Measurements from ENCODE around the gene ABCG2.

The ABCG2 gene

DNA sequence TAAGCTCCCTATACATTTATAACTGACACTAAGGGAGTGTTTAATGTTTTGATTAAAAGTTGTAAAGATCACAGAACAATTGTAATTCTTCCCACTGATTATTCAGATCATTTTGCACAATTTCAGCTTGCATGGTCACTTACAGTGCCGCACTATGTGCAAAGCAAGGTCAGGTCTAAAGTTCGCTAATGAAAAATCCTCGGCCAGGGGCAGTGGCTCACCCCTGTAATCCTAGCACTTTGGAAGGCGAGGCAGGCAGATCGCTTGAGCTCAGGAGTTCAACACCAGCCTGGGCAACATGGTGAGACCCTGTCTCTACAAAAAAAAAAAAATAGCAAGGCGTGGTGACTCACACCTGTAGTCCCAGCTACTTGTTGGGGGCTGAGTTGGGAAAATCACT is 94.0 kb downstream of the ABCG2 start:
- DNase-seq (ENCODE audit: low read depth) = no peak

DNA sequence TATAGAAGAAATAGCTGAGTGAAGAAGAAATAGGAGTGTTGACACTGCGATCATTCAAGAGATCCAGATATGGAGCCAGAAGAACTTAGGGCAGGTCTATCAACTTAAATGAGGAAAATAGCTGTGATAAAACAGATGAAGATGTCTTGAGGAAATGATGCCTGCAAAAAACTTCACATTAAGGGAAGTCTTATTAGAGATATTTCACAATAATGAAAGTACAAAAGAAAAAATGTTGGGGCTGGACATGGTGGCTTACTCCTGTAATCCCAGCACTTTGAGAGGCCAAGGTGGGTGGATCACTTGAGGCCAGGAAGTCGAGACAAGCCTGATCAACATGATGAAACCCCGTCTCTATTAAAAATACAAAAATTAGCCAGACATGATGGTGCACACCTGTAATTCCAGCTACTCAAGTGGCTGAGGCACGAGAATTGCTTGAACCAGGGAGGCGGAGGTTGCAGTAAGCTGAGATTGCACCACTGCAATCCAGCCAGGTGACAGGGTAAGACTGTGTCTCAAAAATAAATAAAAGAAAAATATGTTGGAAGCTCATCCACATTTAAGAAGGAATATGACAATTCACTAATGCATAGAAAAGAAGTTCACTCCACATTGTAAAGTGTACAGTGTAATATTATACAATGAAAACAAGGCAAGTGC is 94.7 kb downstream of the ABCG2 start:
- DNase-seq (ENCODE audit: low read depth) = no peak

DNA sequence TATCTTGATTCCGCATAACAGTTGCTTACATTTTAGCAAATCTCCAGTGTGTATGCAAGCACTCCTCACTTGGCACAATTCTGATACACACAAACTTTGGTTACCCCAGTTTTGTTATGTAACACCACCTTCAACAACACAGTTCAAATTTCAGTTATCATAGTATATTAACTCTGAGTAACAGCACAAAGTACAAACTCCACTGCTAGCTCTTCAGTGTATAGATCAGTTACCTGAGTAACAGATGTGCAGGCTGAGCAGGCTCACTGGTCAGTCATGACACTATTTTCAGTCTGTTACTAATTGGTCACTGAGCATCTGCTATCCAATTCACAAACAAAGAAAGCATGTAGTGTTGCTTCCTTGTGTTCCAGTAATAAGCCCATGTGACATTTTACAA is 95.6 kb downstream of the ABCG2 start:
- no peak for DNase-seq (ENCODE audit: low read depth)

DNA sequence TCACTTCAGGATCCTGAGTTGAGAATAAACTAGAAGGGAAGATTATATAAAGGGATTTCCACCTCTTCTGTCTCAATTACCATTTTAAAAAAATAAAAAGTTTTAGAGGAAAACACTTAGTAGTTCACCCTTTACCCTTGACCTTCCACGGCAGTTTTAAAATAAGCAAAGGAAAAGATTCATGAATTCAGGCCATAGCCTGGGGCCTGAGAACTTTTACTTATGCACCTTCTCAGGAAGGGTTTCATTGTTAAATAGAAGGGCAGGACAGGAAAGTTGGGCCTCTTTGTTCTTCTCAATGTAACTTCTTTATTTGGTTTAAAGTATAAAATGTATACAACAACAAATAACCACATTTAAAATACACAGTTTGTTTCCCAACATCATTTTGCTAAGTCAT is 96.1 kb downstream of the ABCG2 start:
- no peak for DNase-seq (ENCODE audit: low read depth)

DNA sequence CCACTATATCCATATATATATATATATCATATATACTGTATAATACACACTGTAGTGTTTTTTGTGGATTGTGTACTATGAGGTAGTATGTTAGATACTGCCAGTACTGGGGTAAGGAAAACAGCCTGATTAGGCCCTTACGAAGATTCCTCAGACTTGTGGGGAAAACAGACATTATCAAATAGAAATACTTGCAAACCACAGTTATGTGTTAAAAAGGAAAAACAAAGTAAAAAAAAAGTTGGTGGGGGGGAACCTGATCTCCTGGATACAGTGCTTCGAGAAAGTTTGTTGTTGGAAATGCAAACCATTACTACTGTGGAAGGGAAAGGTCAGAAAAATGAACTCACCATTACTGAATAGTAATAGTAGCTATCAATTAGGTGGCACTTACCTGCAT is 98.0 kb downstream of the ABCG2 start:
- DNase-seq (ENCODE audit: low read depth) = no peak

DNA sequence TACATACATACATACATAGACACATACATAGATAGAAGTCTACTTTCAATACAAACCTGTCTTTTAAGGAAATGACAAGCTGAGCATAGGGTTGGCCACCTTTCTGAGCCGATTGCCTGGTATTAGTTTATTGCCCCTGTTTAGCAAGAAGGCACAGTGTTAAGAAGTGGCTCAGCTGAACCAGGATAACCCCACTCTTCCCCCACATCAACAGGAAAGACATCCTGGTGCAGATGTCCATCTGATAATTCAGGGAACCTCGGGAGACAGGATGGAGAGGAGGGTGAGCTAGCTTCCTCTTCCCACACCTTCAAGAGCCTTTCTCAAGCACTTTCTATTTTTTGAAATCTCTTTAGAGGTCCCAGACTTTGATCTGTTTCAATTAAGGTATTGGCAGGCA is 98.7 kb downstream of the ABCG2 start:
- DNase-seq (ENCODE audit: low read depth) = no peak

DNA sequence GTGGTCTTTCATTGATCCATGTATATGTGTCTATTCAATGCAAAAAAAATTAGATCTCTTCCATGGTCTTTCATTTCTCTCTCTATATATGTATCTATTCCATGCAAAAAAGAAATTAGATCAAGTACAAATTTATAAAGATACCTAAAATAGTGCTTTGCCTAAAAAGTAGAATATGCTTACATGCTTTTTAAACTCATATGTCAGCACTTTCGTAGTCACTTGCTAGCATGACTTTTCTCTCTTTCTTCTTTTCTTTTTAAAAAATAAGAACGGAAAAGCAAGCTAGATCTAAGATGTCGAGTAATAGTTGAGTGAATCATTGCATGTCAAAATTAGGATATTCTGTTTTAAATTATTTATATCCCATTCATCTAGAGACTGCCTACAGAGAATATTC is 100.1 kb downstream of the ABCG2 start:
- no peak for DNase-seq (ENCODE audit: low read depth)

DNA sequence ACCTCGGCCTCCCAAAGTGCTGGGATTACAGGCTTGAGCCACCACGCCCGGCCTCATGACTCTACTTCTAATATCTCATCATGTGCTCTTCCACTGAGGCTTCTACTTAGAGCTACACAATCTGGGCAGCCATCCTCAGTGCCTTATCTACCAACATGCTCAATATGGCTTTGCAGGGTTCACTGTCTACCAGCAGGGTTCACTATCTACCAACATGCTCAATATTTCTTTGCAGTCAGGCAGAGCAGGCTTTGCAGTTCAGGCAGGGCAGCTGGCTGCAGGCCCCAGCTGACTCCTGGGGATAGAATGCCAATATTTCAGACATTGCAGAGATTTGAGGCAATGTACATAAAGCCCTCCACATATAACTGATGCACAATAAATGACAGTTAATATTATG is 103.5 kb downstream of the ABCG2 start:
- no peak for DNase-seq (ENCODE audit: low read depth)

DNA sequence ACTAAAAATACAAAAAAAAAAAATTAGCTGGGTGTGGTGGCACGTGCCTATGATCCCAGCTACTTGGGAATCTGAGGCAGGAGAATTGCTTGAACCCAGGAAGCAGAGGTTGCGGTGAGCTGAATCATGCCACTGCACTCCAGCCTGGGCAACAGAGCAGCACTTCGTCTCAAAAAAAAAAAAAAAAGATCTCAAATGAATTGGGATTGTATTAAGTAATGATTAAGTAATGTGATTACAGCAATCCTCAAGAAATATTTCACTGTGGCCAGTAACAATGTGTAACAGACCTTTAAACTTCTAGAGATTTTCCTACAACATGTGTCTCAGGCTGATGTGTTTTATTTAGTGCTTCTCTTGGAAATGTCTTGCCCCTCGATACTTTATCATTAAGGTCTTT is 104.2 kb downstream of the ABCG2 start:
- no peak for DNase-seq (ENCODE audit: low read depth)

DNA sequence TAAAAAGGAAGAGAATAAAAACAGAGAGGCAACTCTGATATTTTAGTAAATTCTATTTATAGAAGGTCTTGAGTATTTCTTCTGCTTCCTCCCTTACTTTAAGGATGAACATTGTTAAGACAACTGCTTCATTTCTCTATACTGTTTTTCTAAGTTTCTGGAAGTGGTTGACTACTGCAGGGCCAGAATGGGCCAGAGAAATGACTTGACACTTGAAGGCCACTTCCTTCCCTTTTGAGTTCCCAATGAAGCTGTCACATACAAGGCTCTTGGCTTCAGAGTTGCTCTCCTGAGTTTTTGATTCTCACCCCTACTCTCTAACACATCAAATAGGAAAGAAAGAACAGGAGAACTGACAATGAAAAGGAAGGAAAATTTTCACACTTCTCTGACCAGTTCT is 113.4 kb downstream of the ABCG2 start:
- no peak for DNase-seq (ENCODE audit: low read depth)

DNA sequence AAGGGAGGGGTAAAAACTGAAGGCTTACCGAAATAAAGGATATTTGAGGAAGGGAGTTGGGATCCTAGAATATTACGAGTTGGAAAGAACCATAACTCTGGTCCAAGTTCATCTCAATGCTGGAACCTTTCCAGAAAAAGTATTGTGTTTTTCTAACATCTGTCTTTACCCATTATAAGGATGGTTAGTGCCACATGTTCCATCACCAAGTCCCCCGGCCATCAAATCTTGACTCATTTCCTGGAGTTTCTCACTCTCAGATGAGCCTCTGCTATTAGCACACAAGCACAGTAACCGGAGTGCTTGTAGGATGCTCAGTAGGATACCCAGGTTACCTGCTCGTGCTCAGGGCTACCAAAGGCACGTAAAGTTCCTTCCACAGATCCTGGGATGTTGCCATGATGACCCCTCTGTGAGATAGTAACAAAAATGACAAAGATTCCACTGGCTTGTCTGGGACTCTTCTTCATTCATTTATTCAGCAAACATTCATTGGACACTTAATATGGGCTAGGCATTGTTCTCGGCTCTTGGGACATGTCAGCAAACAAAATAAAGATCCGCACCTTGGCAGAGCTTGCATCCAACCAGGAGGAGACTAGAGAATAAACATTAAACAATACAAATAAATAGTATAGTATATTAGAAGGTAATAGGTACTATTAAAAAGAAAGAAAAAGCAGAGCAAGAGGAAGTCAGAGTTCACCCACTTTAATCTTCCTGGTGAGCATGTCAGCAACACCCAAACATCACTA is 114.7 kb downstream of the ABCG2 start:
- no peak for DNase-seq (ENCODE audit: low read depth)

DNA sequence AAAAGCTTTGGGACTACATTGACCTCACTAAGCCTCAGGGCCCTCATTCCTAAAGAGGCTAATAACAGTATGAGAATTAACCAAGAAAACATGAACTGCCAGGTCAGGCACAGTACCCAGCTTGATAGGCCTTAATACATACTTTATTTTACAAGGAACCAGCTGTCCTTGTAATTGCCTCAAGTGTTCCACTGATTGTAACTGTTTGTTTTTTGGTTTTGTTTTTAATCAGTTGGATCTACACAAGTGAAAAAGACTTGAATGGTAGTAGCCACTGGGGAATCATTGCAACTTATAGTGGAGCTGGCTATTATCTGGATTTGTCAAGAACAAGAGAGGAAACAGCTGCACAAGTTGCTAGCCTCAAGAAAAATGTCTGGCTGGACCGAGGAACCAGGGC is 115.4 kb downstream of the ABCG2 start:
- DNase-seq (ENCODE audit: low read depth) = no peak

DNA sequence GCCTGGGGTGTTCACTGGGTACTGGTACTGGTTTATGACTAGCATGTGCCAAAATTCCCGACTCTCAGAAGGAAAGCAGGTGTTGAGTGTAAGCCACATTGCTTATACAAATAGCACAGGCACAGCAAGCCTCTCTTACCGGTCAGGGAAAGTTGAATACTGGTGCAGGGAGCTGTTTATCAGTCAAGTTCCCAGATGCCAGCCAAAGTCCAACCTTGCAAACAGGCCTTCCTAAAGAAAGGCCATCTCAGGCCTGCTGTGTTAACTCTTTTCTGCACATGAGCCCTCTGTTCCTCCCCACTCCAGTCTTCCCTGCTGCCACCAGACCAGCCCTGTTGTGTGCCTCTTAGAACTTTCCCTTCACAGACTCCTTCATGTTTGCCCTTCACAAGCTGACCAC is 116.8 kb downstream of the ABCG2 start:
- no peak for DNase-seq (ENCODE audit: low read depth)

DNA sequence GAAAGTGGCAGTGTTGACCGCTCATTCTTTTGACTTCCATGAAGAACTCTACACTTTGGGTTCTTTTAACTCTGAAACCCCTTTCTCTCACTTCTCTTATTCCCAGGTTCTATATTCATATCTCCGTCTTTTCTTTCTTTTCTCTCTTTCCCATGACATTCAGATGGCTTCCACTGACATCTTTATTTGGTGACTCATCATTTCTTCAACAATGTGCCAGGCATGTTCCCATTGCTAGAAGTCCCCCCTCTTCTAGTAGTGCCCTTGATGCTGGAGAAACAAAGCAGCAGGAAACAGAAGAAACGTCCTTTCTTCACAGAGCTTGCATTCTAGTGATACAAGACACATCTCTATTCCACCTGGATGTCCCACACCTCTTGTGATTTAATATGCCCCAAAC is 117.7 kb downstream of the ABCG2 start:
- DNase-seq (ENCODE audit: low read depth) = no peak

Data from T-helper 22 cell (primary cell).